Kidney (tissue), 14 donors: ENCODE results near the gene GOLPH3L. TPM values are rescaled to one million over a fixed set of nuclear protein-coding genes. Genes with fewer than 3 reads are reported as not detected.

Experiments
- DNase-seq, 5 donors: peaks; one replicate each; pipeline ENCODE4 v3.0.0-alpha.2; 2013 to 2020
- FAIRE-seq: peaks from 2 replicates; lab custom pipeline; 2012; peaks lifted over from hg19 to GRCh38; lab: Jason Lieb, UNC
- H3K27ac ChIP-seq, 2 donors: one replicate each; pipeline ENCODE4 v1.7.0; 2013; ENCODE audit warnings: low read depth in 2 of 2, low read length in 2 of 2, inconsistent platforms in 1 of 2
- H3K27me3 ChIP-seq: one replicate; pipeline ENCODE4 v1.7.1; 2013; ENCODE audit warnings: low read length, inconsistent platforms; ENCODE audit not compliant: control insufficient read depth, insufficient read depth
- H3K36me3 ChIP-seq, 3 donors: one replicate each; pipeline versions ENCODE4 v1.7.0 to v1.7.1; 2013; ENCODE audit warnings: low read length in 3 of 3, control low read depth in 1 of 3, inconsistent platforms in 1 of 3; ENCODE audit not compliant: insufficient read depth in 3 of 3, control insufficient read depth in 2 of 3
- H3K4me1 ChIP-seq, 3 donors: one replicate each; pipeline versions ENCODE4 v1.7.0 to v1.7.1; 2013; ENCODE audit warnings: low read length in 3 of 3, inconsistent platforms in 1 of 3, low read depth in 1 of 3; ENCODE audit not compliant: control insufficient read depth in 2 of 3, insufficient read depth in 2 of 3
- H3K4me3 ChIP-seq, 3 donors: one replicate each; pipeline versions ENCODE4 v1.7.0 to v1.8.1; 2013; ENCODE audit warnings: low read length in 3 of 3, control low read depth in 1 of 3, inconsistent platforms in 1 of 3
- H3K9ac ChIP-seq, 3 donors: one replicate each; pipeline versions ENCODE4 v1.7.0 to v1.7.1; 2013; ENCODE audit warnings: low read length in 3 of 3, control low read depth in 1 of 3, inconsistent platforms in 1 of 3
- H3K9me3 ChIP-seq, 3 donors: one replicate each; pipeline versions ENCODE4 v1.7.0 to v1.7.1; 2013; ENCODE audit warnings: low read length in 3 of 3, control low read depth in 1 of 3, inconsistent platforms in 1 of 3; ENCODE audit not compliant: control insufficient read depth in 2 of 3, insufficient read depth in 1 of 3
- CTCF ChIP-seq: IDR thresholded peaks from 3 replicates; pipeline ENCODE4 v1.5.1; 2012; ENCODE audit warnings: mild to moderate bottlenecking, moderate library complexity, borderline replicate concordance; ENCODE audit not compliant: insufficient read depth; ENCODE audit errors: extremely low read depth
- intact Hi-C: fragments of 100-400 bp; cut with DNase I; formaldehyde crosslinking; loops from one replicate; pipeline ENCODE4 v1.11.1; 2022
- polyA plus RNA-seq: library from polyadenylated mRNA; stranded (reverse); fragments of 350-450 nt; fragmentation: Illumina TruSeq; extraction: RNeasy Lipid Tissue Mini Kit (QIAGEN cat#74804); gene quantifications from one replicate; pipeline ENCODE4 v1.2.3, GENCODE V29; 2014; ENCODE audit warnings: low read depth, low replicate concordance; ENCODE audit not compliant: insufficient read depth
- total RNA-seq: library from RNA; stranded (reverse); fragmentation: NEBNext Ultra II Directional; extraction: Animal tissue kit (Norgen Biotek cat#: 25700); gene quantifications from one replicate; pipeline ENCODE4 v1.2.1, GENCODE V29; 2021
- donor health status: control.
- donor health status: control.
- donor health status: control.
- donor health status: control.
- donor health status: control.
- donor health status: DM: yes; HTN: yes; CAD: no.
- donor health status: Normal renal cell carcinoma (clear cell type).

The GOLPH3L gene
- total and polyA plus RNA-seq, 2 donors from 2014 or later: 21.1 to 36.1 TPM

GRCh38 chr1:150703427-150703826 lies 6.5 kb upstream of the GOLPH3L start:
- no peak overlapping the region for H3K27ac ChIP-seq
- no peaks in the 10 kb centered on the region for H3K9me3 ChIP-seq
- no peak overlapping the region for H3K9ac ChIP-seq
- H3K36me3 ChIP-seq: no peaks in the 10 kb centered on the region
- TF ChIP-seq CTCF: no peak
- FAIRE-seq: no peak
- DNase-seq: no peak
- no peaks in the 10 kb centered on the region for H3K27me3 ChIP-seq
- no peak overlapping the region for H3K4me3 ChIP-seq
- no peaks in the 10 kb centered on the region for H3K4me1 ChIP-seq
- intact Hi-C loops: no loop called here

- no peak for FAIRE-seq
- Histone ChIP-seq H3K27ac (peak overlapping the region in 1 of 2 donors; percentile 69), H3K9me3 (no peaks in the 10 kb centered on the region), H3K4me3 (peak overlapping the region; percentile 96 to 100 (median 97)), H3K36me3 (peaks cover 2 to 15% (median 3%) of the 10 kb centered on the region in 3 donors), H3K4me1 (peaks cover 0 to 3% (median 0%) of the 10 kb centered on the region in 3 donors), H3K27me3 (no peaks in the 10 kb centered on the region), H3K9ac (peak overlapping the region; percentile 56 to 98 (median 63))
- DNase-seq: peak in 1 of 5 donors; percentile 39
- intact Hi-C loops: no loop called here
- no peak for TF ChIP-seq CTCF
Measured at GRCh38 chr1:150696590-150696989, 364 bp downstream of the GOLPH3L start.

- DNase-seq (no peak), FAIRE-seq (no peak)
- H3K27ac ChIP-seq: no peak overlapping the region
- peak overlapping the region in 1 of 3 donors; percentile 7 for H3K9ac ChIP-seq
- H3K4me1 ChIP-seq: peaks cover 0 to 3% (median 0%) of the 10 kb centered on the region in 3 donors
- no peaks in the 10 kb centered on the region for H3K9me3 ChIP-seq
- no peak for TF ChIP-seq CTCF
- no peaks in the 10 kb centered on the region for H3K27me3 ChIP-seq
- H3K4me3 ChIP-seq: peak overlapping the region; percentile 96 to 100 (median 97)
- H3K36me3 ChIP-seq: peaks cover 2 to 15% (median 3%) of the 10 kb centered on the region in 3 donors
- intact Hi-C loops: no loop called here
Measured at GRCh38 chr1:150696162-150696561, 792 bp downstream of the GOLPH3L start.

GRCh38 chr1:150695561-150695960 lies 1.4 kb downstream of the GOLPH3L start:
- DNase-seq: no peak
- no peak for TF ChIP-seq CTCF
- H3K27me3 ChIP-seq: no peaks in the 10 kb centered on the region
- no peak overlapping the region for H3K27ac ChIP-seq
- FAIRE-seq: no peak
- no peak overlapping the region for H3K4me3 ChIP-seq
- H3K36me3 ChIP-seq: peaks cover 2 to 15% (median 3%) of the 10 kb centered on the region in 3 donors
- H3K4me1 ChIP-seq: peaks cover 0 to 3% (median 0%) of the 10 kb centered on the region in 3 donors
- no peaks in the 10 kb centered on the region for H3K9me3 ChIP-seq
- H3K9ac ChIP-seq: no peak overlapping the region
- intact Hi-C loops: no loop called here
